ENCODE measurements around the gene PPP1R14C.

DNA sequence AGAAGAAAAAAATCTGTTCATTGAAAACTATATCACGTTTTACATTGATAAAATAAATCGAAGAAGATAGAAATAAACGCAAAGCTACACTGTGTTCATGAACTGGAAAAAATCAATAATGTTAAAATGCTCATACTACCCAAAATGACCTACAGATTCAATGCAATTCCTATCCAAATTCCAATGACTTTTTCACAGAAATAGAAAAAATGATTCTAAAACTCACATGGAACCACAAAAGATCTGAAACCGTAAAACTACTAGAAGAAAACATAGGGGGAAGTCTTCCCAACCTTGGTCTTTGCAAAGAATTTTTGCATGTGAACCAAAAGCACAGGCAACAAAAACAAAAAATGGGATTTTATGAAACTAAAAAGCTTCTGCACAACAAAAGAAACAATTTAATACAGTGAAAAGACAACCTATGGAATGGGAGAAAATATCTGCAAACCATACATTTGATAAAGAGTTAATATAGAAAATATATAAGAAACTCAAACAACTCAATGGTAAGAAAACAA, 40.0 kb upstream of the PPP1R14C start:
- TF ChIP-seq POLR2AphosphoS5 (IDR thresholded peaks at IDR 0.05; ENCODE audit: borderline replicate concordance, low read depth, low read length) (no peak), EZH2 (IDR thresholded peaks at IDR 0.05) (no peak), FOXP2 (optimal IDR thresholded peaks at IDR 0.05; ENCODE audit: control extremely low read depth, extremely low read length, insufficient read depth) (no peak)

Data from SK-N-MC (cell line).